Esophagus muscularis mucosa (tissue), 4 donors: ENCODE data around the gene METTL16.

Experiments used
- CTCF ChIP-seq, 3 experiments: fragments of 200-600 bp in 2 of 3; fragments of 450-650 bp in 1 of 3; sonication (generic) in 2 of 3; IDR thresholded peaks; one replicate each; pipeline ENCODE4 v1.5.1; 2017 to 2019; ENCODE audit warnings: antibody characterized with exemption in 3 of 3, mild to moderate bottlenecking in 2 of 3, moderate library complexity in 1 of 3
- EP300 ChIP-seq: sonication (generic); formaldehyde crosslinking; IDR thresholded peaks from one replicate; pipeline ENCODE4 v1.6.1; 2017; ENCODE audit warnings: antibody characterized with exemption
- POLR2A ChIP-seq: fragments of 450-650 bp; IDR thresholded peaks from one replicate; pipeline ENCODE4 v1.6.1; 2017; ENCODE audit warnings: antibody characterized with exemption, moderate library complexity, mild to moderate bottlenecking, low read depth
- POLR2AphosphoS5 ChIP-seq, 2 donors: sonication (generic); formaldehyde crosslinking; IDR thresholded peaks; one replicate each; pipeline ENCODE4 v1.6.1; 2017; ENCODE audit warnings: antibody characterized with exemption in 2 of 2

- no peak for TF ChIP-seq CTCF (IDR thresholded peaks at IDR 0.05)
- TF ChIP-seq POLR2A = no peak
- no peak for TF ChIP-seq EP300
- TF ChIP-seq POLR2AphosphoS5 (IDR thresholded peaks at IDR 0.05) = no peak
Measured at GRCh38 chr17:2427215-2427614, 84.5 kb downstream of the METTL16 start.
